Transverse colon (tissue), 4 donors: Measurements from ENCODE around the gene FAM20C.

Source experiments
- EP300 ChIP-seq: sonication (generic); formaldehyde crosslinking; IDR thresholded peaks from one replicate; pipeline ENCODE4 v1.6.1; 2017; ENCODE audit warnings: antibody characterized with exemption, low read depth
- POLR2A ChIP-seq: fragments of 450-650 bp; IDR thresholded peaks from one replicate; pipeline ENCODE4 v1.6.1; 2016; ENCODE audit warnings: antibody characterized with exemption, mild to moderate bottlenecking, moderate library complexity
- POLR2AphosphoS5 ChIP-seq, 3 donors: sonication (generic); formaldehyde crosslinking; IDR thresholded peaks; one replicate each; pipeline ENCODE4 v1.6.1; 2016; ENCODE audit warnings: antibody characterized with exemption in 3 of 3
- TF ChIP-seq, protein P1 (sequence below), 5 experiments: fragments of 200-600 bp in 3 of 5; fragments of 450-650 bp in 2 of 5; sonication (generic) in 3 of 5; IDR thresholded peaks; 1 replicate in 2 of 5; 2 replicates in 3 of 5; pipeline ENCODE4 v1.5.1; 2016 to 2017; ENCODE audit warnings: antibody characterized with exemption in 5 of 5, inconsistent platforms in 3 of 5, mild to moderate bottlenecking in 2 of 5, moderate library complexity in 1 of 5

DNA sequence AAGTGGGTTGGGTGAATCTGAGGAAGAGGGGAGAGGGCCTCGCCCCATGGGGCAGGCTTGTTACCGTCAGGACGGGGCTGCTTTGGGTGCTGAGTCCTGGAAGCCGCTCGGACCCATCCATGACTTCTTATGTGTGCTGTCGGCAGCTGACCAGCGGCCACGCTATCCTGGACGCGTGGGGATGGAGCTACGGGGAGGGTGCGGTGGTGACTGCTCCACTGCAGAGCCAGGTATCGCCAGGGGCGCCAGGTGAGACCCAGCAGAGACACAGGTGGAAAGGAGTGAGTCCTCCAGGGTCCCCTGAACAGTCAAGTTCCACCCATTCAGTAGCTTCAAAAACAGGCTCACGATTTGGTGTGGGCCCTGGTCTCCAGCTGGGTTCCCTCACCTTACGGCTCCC, 10.6 kb upstream of the FAM20C start:
- TF ChIP-seq, protein P1, sequence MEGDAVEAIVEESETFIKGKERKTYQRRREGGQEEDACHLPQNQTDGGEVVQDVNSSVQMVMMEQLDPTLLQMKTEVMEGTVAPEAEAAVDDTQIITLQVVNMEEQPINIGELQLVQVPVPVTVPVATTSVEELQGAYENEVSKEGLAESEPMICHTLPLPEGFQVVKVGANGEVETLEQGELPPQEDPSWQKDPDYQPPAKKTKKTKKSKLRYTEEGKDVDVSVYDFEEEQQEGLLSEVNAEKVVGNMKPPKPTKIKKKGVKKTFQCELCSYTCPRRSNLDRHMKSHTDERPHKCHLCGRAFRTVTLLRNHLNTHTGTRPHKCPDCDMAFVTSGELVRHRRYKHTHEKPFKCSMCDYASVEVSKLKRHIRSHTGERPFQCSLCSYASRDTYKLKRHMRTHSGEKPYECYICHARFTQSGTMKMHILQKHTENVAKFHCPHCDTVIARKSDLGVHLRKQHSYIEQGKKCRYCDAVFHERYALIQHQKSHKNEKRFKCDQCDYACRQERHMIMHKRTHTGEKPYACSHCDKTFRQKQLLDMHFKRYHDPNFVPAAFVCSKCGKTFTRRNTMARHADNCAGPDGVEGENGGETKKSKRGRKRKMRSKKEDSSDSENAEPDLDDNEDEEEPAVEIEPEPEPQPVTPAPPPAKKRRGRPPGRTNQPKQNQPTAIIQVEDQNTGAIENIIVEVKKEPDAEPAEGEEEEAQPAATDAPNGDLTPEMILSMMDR (IDR thresholded peaks at IDR 0.05): no peak
- TF ChIP-seq POLR2A (no peak), POLR2AphosphoS5 (IDR thresholded peaks at IDR 0.05) (no peak), EP300 (no peak)
